KBM-7 (cell line): ENCODE measurements around the gene PRR35.

Experiments
- DNase-seq: peaks from one replicate; pipeline ENCODE4 v3.0.0-alpha.2; 2015
- in situ Hi-C: fragments of 300-500 bp; cut with MboI; formaldehyde crosslinking; loops from 2 replicates; pipeline ENCODE4 v1.14.3; 2020; ENCODE audit warnings: low sequenced_read_pairs, low pct_unique_long_range_greater_than_20kb, mixed read lengths

The PRR35 gene

GRCh38 chr16:526181-527014, 33.8 kb upstream of the PRR35 start:
- no peak for DNase-seq
- in situ Hi-C loops = no loop called here

- in situ Hi-C loops = no loop called here
- peak; percentile 88 for DNase-seq
Measured at GRCh38 chr16:527015-527903, 32.9 kb upstream of the PRR35 start, which contains the start of gene CAPN15. CAPN15 (plus strand) TSS chr16:527712; CDS start chr16:546839, 19,127 bp downstream.

- in situ Hi-C loops = no loop called here
- peak; percentile 58 for DNase-seq
Measured at GRCh38 chr16:528111-529011, 31.8 kb upstream of the PRR35 start.

GRCh38 chr16:529012-529575, 31.1 kb upstream of the PRR35 start:
- DNase-seq = no peak
- in situ Hi-C loops = no loop called here

- in situ Hi-C loops = no loop called here
- DNase-seq = no peak
Measured at GRCh38 chr16:530111-530817, 29.9 kb upstream of the PRR35 start.

- no peak for DNase-seq
- in situ Hi-C loops = no loop called here
Measured at GRCh38 chr16:531494-532125, 28.6 kb upstream of the PRR35 start.

GRCh38 chr16:533391-534123, 26.6 kb upstream of the PRR35 start:
- in situ Hi-C loops = no loop called here
- DNase-seq = no peak

- DNase-seq = no peak
- in situ Hi-C loops = no loop called here
Measured at GRCh38 chr16:534135-534534, 26.1 kb upstream of the PRR35 start.

GRCh38 chr16:534856-535445, 25.2 kb upstream of the PRR35 start:
- in situ Hi-C loops = no loop called here
- DNase-seq = no peak

GRCh38 chr16:535446-536405, 24.5 kb upstream of the PRR35 start:
- in situ Hi-C loops = no loop called here
- DNase-seq = no peak

GRCh38 chr16:536746-537145, 23.4 kb upstream of the PRR35 start:
- in situ Hi-C loops = no loop called here
- no peak for DNase-seq

- DNase-seq = no peak
- in situ Hi-C loops = no loop called here
Measured at GRCh38 chr16:537415-538335, 22.5 kb upstream of the PRR35 start.

GRCh38 chr16:539901-540530, 20.2 kb upstream of the PRR35 start:
- no peak for DNase-seq
- in situ Hi-C loops = no loop called here

- in situ Hi-C loops = no loop called here
- DNase-seq = no peak
Measured at GRCh38 chr16:540645-541340, 19.4 kb upstream of the PRR35 start.
